GM13977 (cell line): Measurements from ENCODE around the gene TSPAN11.

Experiments
- DNase-seq: peaks from one replicate; pipeline ENCODE4 v3.0.0; 2012; ENCODE audit warnings: low spot score
- in situ Hi-C: fragments of 300-500 bp; cut with MboI; formaldehyde crosslinking; loops from one replicate; pipeline ENCODE4 v1.12.0; 2022; ENCODE audit warnings: low sequenced_read_pairs, low pct_unique_long_range_greater_than_20kb, mixed read lengths, inconsistent platforms; ENCODE audit not compliant: unreplicated experiment
- TF ChIP-seq, protein P1 (sequence below): IDR thresholded peaks from 2 replicates; pipeline ENCODE4 v1.5.1; 2012; ENCODE audit warnings: mild to moderate bottlenecking, control low read depth; ENCODE audit not compliant: insufficient read depth; ENCODE audit errors: extremely low read depth, missing control alignments

TSPAN11 gene

DNA sequence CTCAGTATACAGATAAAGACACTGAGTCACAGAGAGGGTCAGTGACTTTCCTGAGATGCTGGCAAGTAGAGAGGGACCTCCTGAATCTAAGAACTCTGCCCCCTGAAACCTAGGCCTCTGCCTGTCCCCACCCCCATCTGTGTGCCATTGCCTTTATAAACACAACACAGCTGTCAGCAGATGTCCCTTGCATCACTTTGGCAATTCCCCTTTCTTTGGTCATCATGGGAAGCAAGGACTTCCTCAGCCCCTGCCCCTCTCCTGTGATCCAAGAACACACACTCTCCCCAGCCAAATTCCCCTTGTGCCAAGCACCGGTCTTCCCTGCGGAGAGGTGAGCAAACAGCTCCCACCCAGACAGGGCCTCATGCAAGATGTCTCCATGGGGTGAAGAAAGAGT is 8.3 kb downstream of the TSPAN11 start:
- TF ChIP-seq, protein P1, sequence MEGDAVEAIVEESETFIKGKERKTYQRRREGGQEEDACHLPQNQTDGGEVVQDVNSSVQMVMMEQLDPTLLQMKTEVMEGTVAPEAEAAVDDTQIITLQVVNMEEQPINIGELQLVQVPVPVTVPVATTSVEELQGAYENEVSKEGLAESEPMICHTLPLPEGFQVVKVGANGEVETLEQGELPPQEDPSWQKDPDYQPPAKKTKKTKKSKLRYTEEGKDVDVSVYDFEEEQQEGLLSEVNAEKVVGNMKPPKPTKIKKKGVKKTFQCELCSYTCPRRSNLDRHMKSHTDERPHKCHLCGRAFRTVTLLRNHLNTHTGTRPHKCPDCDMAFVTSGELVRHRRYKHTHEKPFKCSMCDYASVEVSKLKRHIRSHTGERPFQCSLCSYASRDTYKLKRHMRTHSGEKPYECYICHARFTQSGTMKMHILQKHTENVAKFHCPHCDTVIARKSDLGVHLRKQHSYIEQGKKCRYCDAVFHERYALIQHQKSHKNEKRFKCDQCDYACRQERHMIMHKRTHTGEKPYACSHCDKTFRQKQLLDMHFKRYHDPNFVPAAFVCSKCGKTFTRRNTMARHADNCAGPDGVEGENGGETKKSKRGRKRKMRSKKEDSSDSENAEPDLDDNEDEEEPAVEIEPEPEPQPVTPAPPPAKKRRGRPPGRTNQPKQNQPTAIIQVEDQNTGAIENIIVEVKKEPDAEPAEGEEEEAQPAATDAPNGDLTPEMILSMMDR = no peak
- DNase-seq = no peak
- in situ Hi-C loops = no loop called here

DNA sequence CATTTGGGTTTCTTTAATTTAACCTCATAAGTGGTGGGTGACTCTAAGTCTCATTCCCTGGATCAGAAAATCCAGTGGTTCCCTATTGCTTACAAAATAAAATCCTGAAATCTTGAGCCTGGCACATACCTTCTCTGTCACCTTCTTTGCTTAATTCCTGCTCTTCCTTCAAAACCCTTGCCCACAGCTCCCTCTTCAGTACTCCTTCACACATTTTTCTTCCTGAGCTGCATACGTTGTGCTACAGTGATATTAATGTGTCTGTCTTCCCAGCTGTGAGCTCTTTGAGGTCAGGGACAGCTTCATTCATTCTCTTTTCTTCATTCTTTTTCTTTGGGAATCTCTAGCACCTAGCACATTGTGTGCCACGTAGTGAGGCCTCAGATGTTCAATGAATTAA is 9.5 kb downstream of the TSPAN11 start:
- DNase-seq = no peak
- in situ Hi-C loops = no loop called here
- TF ChIP-seq, protein P1 = no peak

DNA sequence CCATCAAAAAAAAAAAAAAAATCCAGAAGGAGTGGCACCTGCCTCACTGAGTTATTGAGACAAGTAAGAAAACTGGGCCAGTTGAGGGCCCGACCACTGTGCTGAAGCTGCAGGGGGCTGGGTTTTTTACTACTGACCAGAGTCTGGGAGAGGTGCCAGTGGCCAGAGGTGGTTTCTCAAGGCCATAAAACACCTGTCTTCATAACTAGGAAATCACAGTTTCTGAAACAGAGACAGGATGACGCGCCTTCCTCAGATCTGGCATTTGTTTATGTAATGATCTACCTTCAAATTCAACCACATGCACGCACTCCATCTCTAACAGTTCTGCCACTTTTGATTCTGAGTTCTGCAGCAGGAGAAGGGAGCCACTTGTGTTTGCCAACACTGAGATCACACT is 12.7 kb downstream of the TSPAN11 start:
- TF ChIP-seq, protein P1 = no peak
- in situ Hi-C loops = no loop called here
- DNase-seq = no peak

DNA sequence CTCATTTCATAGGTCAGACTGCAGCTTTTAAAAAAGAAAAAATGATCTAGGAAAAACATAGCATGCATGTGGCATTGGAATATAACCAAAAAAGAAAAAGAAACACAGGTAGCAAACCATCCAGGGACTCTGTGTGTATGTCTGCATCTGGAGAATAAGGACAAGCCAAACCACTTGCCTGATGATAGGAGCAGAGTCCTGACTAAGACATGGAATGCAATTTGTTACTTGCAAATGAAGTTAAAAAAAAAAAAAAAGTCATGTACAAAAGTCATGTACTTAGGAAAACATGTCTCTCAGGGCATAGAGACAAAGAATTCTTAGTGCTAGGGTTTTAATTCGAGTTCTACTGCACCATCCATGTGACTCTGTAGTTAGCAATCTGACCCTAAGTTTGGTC is 15.9 kb downstream of the TSPAN11 start:
- in situ Hi-C loops = no loop called here
- no peak for DNase-seq
- TF ChIP-seq, protein P1 = no peak

DNA sequence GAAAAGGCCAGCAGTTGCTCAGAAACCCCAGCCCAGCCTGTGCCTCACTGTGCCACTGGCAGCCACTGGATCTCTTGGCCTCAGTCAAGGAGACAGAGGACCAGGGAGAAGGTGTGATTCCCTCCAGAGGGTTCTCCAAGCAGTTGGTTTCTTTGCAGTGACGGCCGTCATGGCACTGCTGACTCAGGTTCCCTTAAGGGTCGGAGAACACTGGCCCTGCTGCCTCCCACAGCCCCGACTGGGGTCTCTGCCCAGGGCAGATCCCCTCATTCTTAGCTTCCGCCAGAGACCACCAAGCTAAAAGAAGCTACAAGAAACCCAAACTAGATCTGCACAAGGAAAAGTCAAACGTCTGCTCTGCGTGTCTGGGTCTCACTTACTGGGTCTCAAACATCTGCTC is 16.4 kb downstream of the TSPAN11 start:
- DNase-seq = no peak
- in situ Hi-C loops = no loop called here
- TF ChIP-seq, protein P1 = no peak

DNA sequence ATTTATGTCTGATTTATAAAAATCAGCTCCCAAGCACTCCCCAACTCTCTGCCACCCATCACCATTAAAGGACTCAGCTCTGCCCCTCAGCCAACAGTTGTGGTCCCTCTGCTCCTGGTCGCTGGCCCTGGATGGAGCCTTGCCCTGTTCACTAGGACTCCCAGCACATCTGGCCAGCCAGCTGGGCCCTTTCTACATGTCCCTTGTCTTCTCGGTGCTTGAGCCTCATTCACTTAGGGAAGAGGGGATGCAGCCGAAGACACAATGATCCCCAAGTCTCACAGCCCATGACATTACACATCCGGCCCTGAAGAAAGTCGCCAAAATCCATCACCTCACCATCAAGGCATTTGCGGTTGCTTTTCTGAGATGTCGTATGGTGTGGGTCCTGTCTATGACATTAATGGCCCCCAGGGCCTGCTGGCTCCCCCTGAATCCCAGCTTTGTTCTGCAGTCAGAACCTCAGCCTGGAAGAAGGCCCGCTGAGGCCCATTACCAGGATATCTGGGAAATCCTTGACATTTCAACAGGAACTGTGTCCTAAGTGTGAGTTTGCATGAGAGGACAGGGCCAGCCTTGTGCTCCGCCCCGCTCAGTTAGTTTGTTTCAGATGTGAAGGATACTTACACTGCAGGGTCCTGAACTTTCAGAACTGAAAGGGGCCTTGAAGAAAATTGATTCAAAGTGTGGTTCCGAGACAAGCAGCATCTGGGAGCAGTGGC is 19.1 kb downstream of the TSPAN11 start:
- TF ChIP-seq, protein P1 = no peak
- in situ Hi-C loops = no loop called here

DNA sequence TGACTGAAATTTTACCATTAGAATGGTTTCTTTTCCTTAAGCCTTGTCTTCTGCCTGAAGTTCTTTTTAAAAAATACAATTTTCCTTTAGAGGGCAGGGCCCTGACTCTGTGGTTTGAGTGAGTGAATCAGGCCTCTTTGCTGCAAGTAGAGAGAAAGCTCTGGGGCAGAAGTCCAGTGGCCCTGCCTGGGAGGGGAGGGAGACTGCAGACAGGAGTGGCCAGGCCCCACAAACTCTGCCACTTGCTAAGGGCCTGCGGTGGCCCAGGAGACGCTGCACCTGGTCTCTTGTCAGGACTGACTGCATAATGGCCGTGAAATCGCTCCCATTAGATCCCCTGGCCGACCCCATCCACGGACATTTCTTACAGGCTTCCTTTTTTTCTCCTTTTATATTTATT is 25.5 kb downstream of the TSPAN11 start:
- TF ChIP-seq, protein P1 = no peak
- in situ Hi-C loops = no loop called here
- no peak for DNase-seq

More for the DNA sequence above, 19.1 kb downstream of the TSPAN11 start:
- no peak for DNase-seq
